Measurements from ENCODE around the gene SRPK3.

DNA sequence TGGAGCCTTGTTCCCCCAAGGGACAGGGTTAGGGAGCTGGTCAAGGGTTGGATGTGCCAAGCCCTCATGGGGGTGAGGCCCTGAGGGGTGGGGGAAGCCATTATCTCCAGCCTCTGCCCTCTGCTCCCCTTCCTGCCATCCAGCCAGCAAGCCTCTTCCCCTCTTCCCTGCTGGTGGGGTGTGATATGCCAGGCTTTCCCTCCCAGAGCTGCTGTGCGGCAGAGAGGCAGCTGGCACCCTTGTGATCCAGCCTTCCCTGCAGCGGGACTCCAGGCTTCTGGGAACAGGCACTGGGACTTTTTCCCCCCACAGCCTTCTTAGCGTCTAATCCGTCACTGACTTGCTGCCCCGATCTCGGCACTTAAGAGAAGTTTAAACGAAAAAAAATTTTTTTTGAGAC is 19.9 kb downstream of the SRPK3 start:
- TF ChIP-seq, protein P1, sequence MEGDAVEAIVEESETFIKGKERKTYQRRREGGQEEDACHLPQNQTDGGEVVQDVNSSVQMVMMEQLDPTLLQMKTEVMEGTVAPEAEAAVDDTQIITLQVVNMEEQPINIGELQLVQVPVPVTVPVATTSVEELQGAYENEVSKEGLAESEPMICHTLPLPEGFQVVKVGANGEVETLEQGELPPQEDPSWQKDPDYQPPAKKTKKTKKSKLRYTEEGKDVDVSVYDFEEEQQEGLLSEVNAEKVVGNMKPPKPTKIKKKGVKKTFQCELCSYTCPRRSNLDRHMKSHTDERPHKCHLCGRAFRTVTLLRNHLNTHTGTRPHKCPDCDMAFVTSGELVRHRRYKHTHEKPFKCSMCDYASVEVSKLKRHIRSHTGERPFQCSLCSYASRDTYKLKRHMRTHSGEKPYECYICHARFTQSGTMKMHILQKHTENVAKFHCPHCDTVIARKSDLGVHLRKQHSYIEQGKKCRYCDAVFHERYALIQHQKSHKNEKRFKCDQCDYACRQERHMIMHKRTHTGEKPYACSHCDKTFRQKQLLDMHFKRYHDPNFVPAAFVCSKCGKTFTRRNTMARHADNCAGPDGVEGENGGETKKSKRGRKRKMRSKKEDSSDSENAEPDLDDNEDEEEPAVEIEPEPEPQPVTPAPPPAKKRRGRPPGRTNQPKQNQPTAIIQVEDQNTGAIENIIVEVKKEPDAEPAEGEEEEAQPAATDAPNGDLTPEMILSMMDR (IDR thresholded peaks at IDR 0.05; ENCODE audit: low read depth, low read length), result no peak
- TF ChIP-seq, protein P2, sequence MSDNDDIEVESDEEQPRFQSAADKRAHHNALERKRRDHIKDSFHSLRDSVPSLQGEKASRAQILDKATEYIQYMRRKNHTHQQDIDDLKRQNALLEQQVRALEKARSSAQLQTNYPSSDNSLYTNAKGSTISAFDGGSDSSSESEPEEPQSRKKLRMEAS (IDR thresholded peaks at IDR 0.05; ENCODE audit: low read depth, low read length), result no peak
